Activated naive CD8-positive, alpha-beta T cell treated with anti-CD3 and anti-CD28 coated beads for 36 hours (primary cell): ENCODE data around the gene LDLRAD1. TPM values are rescaled to one million over a fixed set of nuclear protein-coding genes. Genes with fewer than 3 reads are reported as not detected.
"Not testable (repeated sequence)": the region's sequence is repeated elsewhere in the genome, so short reads cannot be mapped to it uniquely, and the experiment has no call there.

ENCODE experiments used
- DNase-seq: peaks from one replicate; pipeline ENCODE4 v3.0.0; 2021
- H3K27ac Mint-ChIP-seq: one replicate; pipeline ENCODE4 v1.8.0; 2022; ENCODE audit warnings: mild to moderate bottlenecking, moderate library complexity, mixed read lengths
- H3K27me3 Mint-ChIP-seq: one replicate; pipeline ENCODE4 v1.8.0; 2022; ENCODE audit warnings: mild to moderate bottlenecking, mixed read lengths
- H3K36me3 Mint-ChIP-seq: one replicate; pipeline ENCODE4 v1.8.0; 2021; ENCODE audit warnings: mild to moderate bottlenecking, mixed read lengths
- H3K4me1 Mint-ChIP-seq: one replicate; pipeline ENCODE4 v1.8.0; 2021; ENCODE audit warnings: mixed read lengths
- H3K4me3 Mint-ChIP-seq: one replicate; pipeline ENCODE4 v1.8.0; 2022; ENCODE audit warnings: mild to moderate bottlenecking, moderate library complexity, mixed read lengths
- H3K9me3 Mint-ChIP-seq: one replicate; pipeline ENCODE4 v1.8.0; 2022; ENCODE audit warnings: mixed read lengths
- total RNA-seq, 2 experiments: library from RNA; stranded (reverse); gene quantifications; one replicate each; pipeline ENCODE4 v1.2.3, GENCODE V29; 2021

The LDLRAD1 gene
- total RNA-seq, 2 experiments from 2014 or later, result not detected

DNA sequence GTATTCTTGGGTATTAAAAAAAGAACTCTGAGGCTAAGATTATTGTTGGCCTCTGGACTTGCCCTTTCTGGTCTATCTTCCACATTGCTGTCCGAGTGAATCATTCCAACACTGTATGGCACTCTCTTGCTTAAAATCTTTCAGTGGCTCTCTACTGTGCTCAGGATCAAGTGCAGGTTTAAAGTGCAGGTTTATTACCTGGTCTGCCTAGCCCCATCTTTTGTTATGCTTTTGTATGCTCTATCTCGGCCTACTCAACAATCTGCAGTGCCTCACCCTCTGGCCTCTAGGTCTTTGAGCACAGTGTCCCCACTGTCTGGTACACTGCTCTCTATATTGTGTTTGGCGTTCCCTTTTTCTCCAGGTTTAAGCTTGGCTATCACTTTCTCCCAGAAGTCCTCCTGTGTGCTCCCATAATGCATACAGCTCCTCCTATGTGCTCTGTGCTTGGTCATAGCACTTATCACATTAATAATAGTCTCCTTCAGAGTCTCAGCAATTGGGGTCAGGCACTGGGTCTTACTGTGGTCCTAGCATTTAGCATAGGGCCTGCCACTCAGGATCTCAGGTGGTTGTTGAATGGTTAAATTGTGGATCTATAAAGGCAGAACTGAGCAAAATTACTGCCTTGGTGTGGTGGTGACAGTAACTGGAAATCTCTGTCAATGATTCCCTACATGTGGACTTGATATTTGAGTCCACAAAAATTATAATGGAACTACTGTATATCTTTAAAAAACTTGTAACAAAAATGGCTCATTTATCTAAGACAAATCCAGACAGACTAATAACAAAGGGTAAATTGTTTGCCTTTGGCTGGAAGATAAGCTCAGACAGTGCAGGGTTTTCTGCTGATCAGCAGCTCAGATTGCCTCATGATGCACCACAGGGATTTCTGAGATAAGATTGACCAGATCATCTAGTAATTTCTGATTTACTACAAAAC lies 10.6 kb upstream of the LDLRAD1 start:
- no peaks in the 10 kb centered on the region for H3K4me1 Mint-ChIP-seq
- H3K9me3 Mint-ChIP-seq, result no peaks in the 10 kb centered on the region
- no peak for DNase-seq
- H3K27me3 Mint-ChIP-seq, result no peaks in the 10 kb centered on the region
- H3K27ac Mint-ChIP-seq, result no peak overlapping the region
- H3K4me3 Mint-ChIP-seq, result no peak overlapping the region
- H3K36me3 Mint-ChIP-seq, result no peaks in the 10 kb centered on the region

DNA sequence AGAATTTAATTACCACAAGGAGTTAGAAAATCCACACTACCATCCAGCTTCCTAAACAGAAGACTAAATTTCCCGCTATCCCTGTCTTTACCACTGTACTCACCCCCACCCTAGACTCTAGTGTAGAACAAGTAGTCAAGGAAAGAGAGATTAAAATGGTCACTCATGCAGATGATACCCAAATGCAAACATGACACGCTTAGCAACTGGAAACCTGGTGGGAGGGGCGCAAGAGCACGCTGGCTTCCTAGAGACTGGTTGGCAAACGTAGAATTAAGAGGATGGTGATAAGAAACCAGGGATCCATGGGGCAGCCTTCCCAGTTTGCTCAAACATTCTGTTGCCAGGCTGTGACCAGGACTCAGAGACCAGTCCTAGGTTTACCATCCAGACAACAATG lies 9.9 kb upstream of the LDLRAD1 start:
- Mint-ChIP-seq H3K4me1 (no peaks in the 10 kb centered on the region), H3K9me3 (no peaks in the 10 kb centered on the region), H3K4me3 (no peak overlapping the region), H3K27me3 (no peaks in the 10 kb centered on the region), H3K27ac (no peak overlapping the region), H3K36me3 (no peaks in the 10 kb centered on the region)
- DNase-seq, result no peak

DNA sequence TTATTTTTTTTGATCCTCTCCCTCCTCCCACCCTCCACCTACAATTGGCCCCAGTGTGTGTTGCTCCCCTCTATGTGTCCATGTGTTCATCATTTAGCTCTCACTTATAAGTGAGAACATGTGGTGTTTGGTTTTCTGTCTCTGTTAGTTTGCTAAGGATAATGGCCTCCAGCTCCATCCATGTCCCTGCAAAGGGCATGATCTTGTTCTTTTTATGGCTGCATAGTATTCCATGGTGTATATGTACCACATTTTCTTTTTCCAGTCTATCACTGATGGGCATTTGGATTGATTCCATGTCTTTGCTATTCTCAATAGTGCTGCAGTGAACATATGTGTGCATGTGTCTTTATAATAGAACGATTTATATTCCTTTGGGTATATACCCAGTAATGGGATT lies 6.8 kb upstream of the LDLRAD1 start:
- DNase-seq, H3K27me3 Mint-ChIP-seq, H3K4me3 Mint-ChIP-seq, H3K27ac Mint-ChIP-seq, H3K4me1 Mint-ChIP-seq, H3K9me3 Mint-ChIP-seq, H3K36me3 Mint-ChIP-seq: not testable (repeated sequence)

DNA sequence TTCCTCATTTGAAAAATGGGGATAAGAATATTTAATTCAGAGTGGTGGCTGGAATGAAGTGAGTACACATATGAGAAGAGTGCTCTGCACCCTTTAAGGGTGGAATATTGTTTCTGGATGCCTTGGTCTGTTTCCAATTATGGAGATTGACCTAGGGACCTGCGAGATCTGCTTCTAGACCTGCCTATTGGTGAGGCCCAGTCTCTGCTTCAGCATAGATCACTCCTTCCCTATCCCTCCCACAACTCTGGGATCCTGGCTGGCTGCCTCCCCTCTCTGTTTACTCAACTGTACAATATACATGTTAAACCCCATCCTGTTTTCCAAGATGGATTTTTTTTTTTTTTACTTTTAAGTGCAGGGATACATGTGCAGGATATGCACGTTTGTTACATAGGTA lies 6.4 kb upstream of the LDLRAD1 start:
- H3K9me3 Mint-ChIP-seq, result no peaks in the 10 kb centered on the region
- H3K27me3 Mint-ChIP-seq, result no peaks in the 10 kb centered on the region
- no peak overlapping the region for H3K4me3 Mint-ChIP-seq
- no peak for DNase-seq
- H3K36me3 Mint-ChIP-seq, result no peaks in the 10 kb centered on the region
- no peak overlapping the region for H3K27ac Mint-ChIP-seq
- H3K4me1 Mint-ChIP-seq, result no peaks in the 10 kb centered on the region

DNA sequence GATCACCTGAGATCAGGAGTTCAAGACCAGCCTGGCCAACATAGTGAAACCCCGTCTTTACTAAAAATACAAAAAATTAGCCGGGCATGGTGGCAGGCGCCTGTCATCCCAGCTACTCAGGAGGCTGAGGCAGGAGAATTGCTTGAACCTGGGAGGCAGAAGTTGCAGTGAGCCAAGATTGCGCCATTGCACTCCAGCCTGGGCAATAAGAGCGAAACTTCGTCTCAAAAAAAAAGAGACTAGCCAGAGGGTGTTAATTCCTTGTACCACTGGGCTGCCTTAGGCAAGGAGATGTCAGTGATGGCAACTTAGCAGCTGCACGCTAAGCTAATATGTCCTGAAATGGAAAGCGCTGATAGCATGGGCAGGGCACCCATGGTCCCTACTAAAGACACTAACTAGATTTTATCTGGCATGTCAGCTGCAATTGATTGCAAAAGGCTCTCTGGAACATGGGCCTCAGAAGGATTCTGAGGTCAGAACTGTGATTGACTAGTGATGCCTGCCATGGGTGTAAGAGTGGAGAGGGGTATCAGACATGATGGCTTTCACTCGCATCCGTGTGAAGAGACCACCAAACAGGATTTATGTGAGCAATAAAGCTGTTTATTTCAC lies 1.7 kb upstream of the LDLRAD1 start:
- H3K36me3 Mint-ChIP-seq, H3K27me3 Mint-ChIP-seq, H3K4me3 Mint-ChIP-seq, H3K4me1 Mint-ChIP-seq, DNase-seq, H3K27ac Mint-ChIP-seq, H3K9me3 Mint-ChIP-seq: not testable (repeated sequence)

DNA sequence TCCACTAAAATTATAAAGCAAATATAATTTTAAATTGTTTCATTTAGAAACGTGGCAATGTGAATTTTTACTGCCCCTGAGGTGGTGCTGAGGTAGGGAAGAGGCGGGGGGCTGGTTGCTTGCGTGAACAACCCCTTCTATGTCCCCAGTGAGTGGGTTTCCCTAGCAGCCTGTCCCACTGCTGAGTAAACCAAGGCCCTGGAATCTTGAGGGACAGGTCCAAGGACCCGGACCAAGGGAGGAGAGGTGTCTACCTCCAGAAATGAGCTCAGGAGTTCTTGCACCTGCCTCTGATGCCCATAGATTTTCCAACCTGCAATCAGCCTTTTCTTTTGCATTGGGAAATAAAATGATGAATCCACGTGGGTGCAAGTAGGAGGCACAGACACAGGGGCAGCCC lies 649 bp upstream of the LDLRAD1 start:
- Mint-ChIP-seq H3K27me3 (no peaks in the 10 kb centered on the region), H3K36me3 (no peaks in the 10 kb centered on the region), H3K4me3 (no peak overlapping the region)

DNA sequence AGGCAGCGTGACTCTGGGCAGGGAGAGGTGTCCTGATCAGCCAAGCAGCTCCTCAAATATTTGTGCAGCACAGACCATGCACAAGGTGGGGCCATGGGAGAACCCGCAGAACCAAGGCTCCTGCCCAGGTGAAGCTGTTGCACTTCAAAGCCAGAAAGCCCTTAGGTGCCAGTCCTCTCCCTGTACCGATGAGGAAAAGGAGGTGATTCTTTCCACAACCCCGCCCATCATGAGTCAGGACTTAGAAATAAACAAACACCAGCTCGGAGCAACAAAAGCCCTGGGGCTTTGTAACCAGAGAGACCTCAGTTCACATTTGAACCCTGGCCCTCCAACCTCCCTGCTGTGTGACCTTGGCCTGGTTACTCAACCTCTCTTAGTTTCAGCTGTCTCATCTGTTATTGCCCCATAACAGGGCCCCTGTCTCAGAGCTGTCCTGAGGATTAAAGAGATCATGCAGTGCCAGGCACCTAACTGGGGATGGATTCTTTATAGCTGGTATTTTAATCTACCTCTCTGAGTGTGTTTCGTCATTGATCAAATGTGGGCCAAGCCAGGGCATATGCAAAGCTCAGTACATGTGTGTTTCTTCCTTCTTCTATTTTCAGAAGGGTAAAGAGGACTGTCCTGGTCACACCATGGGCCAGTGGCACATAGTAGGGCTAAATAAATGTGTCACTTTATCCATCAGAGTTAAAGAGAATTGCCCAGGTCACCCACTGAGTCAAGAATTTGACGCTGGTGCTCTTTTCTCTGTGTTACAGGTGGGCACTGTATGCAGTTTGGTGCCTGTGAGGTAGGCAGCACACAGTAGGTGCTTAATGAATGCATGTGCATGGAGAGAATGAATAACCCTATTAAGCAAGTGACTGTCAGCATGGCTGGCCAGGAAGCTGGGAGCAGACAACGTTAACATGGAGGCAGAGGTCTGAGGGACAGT lies 1.4 kb downstream of the LDLRAD1 start:
- no peaks in the 10 kb centered on the region for H3K27me3 Mint-ChIP-seq
- H3K4me1 Mint-ChIP-seq, result no peaks in the 10 kb centered on the region
- no peak for DNase-seq
- H3K9me3 Mint-ChIP-seq, result no peaks in the 10 kb centered on the region
- H3K36me3 Mint-ChIP-seq, result no peaks in the 10 kb centered on the region
- no peak overlapping the region for H3K4me3 Mint-ChIP-seq
- H3K27ac Mint-ChIP-seq, result no peak overlapping the region

More for the DNA sequence above, 649 bp upstream of the LDLRAD1 start:
- DNase-seq, result no peak
- H3K27ac Mint-ChIP-seq, result no peak overlapping the region
- H3K9me3 Mint-ChIP-seq, result no peaks in the 10 kb centered on the region
- H3K4me1 Mint-ChIP-seq, result no peaks in the 10 kb centered on the region

DNA sequence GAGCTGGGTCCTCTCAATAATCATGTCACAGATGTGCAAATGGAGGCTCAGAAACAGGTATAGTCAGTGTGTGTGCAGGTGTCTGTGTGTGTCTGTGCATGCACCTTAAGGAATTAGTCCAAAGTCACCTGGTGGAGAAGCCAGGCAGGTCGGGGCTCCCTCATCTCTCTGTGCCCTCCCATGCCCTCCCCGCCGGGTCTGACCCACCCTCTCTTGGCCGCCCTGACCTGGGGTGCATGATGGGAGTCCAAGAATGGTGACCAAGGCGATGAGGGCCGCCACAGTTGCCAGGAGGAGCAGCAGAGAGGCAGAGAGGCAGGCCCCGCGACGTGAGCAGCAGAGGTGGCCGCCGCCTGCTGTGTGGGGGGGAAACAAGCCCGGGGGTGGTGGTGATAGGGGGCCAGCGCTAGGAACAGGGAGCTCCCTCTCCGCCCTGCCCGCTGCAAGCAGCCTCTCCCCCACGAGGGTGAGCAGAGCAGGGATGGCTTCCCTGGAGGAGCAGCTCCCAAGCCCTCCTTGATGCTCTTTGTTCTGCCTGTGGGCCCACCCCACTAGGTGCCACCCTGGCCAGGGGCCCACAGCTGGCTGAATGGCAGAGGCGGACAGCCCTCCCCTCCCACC lies 3.9 kb downstream of the LDLRAD1 start:
- no peak overlapping the region for H3K27ac Mint-ChIP-seq
- H3K4me1 Mint-ChIP-seq, result no peaks in the 10 kb centered on the region
- no peak overlapping the region for H3K4me3 Mint-ChIP-seq
- no peak for DNase-seq
- no peaks in the 10 kb centered on the region for H3K36me3 Mint-ChIP-seq
- H3K27me3 Mint-ChIP-seq, result no peaks in the 10 kb centered on the region
- no peaks in the 10 kb centered on the region for H3K9me3 Mint-ChIP-seq

DNA sequence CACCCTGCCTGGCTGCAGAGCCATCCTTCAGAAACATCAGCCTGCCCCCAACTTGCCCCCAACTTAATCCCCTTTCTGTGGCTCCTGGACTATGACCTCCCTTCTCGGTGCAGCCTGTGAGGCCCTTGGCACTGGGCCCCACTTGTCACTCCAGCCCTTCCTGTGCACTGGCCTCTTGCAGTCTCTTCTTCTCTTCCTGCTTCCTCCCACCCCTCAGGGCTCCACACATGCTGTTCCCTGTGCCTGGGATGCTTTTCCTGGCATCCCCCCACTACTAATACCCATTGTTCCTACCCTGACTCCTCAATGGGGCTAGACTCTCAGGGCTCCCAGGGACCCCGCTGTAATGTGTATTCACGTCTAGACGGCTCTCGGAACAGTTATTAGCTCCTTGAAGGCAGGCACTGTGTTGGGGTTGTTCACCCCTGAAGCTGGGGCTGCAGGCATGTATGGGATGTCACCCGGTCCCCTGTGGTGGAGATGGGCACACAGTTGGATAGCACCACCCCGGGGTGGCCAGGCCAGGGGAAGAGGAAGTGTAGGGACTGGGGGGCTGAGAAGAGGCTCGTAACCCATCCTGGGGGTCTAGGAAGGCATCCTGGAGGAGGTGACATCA lies 4.5 kb downstream of the LDLRAD1 start:
- no peaks in the 10 kb centered on the region for H3K27me3 Mint-ChIP-seq
- H3K36me3 Mint-ChIP-seq, result no peaks in the 10 kb centered on the region
- no peak overlapping the region for H3K4me3 Mint-ChIP-seq
- DNase-seq, result no peak
- H3K4me1 Mint-ChIP-seq, result no peaks in the 10 kb centered on the region
- no peaks in the 10 kb centered on the region for H3K9me3 Mint-ChIP-seq
- no peak overlapping the region for H3K27ac Mint-ChIP-seq

DNA sequence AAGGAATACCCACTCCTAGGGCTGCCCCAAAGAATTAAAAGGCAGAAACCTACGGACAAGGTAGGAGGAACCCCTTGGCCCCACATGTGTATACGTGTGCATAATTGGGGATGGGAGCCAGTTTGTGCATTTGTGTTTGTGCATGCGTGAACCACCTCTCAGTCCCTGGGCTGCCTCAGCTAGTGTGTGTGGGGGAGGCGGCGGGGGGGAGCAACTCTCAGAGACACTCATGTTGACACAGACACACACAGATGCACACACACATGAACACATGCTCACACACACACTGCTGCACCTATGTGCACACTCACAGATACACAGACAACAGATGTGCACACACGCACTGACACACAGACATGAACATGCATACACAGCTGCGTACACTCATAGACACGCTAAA lies 5.1 kb downstream of the LDLRAD1 start:
- H3K4me1 Mint-ChIP-seq, result no peaks in the 10 kb centered on the region
- DNase-seq, result no peak

DNA sequence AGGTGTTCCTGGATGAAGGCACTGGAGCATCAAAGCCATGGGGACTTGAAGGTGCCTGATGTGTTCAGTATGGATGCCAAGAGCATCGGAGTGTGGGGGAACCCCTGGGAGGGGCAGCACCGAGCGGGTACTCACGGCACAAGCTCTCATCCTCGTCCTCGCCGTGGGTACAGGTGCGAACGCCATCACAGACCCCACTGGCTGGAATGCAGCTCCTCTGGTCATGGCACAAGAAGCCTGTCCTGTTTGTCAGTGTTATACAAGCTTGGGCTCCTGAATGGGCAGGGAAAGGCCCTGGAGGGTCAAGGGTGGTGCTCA lies 6.0 kb downstream of the LDLRAD1 start:
- no peak for DNase-seq
- H3K9me3 Mint-ChIP-seq, result no peaks in the 10 kb centered on the region
- no peaks in the 10 kb centered on the region for H3K27me3 Mint-ChIP-seq
- H3K4me3 Mint-ChIP-seq, result no peak overlapping the region
- H3K27ac Mint-ChIP-seq, result no peak overlapping the region
- H3K36me3 Mint-ChIP-seq, result no peaks in the 10 kb centered on the region
- no peaks in the 10 kb centered on the region for H3K4me1 Mint-ChIP-seq

More for the DNA sequence above, 5.1 kb downstream of the LDLRAD1 start:
- no peaks in the 10 kb centered on the region for H3K27me3 Mint-ChIP-seq
- no peak overlapping the region for H3K4me3 Mint-ChIP-seq
- no peak overlapping the region for H3K27ac Mint-ChIP-seq
- no peaks in the 10 kb centered on the region for H3K9me3 Mint-ChIP-seq
- H3K36me3 Mint-ChIP-seq, result no peaks in the 10 kb centered on the region

DNA sequence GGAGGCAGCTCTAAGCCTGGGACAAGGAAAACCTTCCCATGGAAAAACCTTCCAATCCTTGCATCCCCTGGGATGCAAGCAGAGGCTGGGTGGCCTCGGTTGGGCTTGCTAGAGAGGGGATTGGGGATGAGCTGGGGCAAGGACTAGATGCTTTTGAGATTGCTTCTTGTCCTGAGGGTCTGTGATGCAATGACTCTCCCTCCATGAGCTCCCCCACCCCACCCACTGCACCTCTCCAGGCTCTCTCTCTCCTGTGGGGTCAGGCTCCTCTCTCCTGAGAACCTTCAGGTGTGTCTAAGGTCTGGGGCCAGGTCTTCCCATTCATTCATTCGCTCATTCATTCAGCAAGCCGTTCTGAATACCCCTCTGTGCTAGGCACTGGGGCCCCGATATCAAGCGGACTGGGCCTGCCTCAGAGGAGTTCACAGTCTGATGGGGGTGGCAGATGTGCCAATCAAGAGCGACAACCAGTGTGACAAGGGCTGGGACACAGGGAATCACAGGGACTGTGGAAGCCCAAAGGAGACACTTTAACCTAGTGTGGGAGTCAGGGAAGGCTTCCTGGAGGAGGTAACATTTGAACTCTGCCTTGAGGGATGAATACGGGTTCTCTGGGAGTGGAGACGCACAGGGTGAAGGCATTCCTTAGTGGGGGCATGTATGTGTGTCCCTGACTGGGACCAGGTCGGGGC lies 6.5 kb downstream of the LDLRAD1 start:
- Mint-ChIP-seq H3K36me3 (no peaks in the 10 kb centered on the region), H3K4me1 (no peaks in the 10 kb centered on the region), H3K27me3 (no peaks in the 10 kb centered on the region), H3K27ac (no peak overlapping the region), H3K4me3 (no peak overlapping the region), H3K9me3 (no peaks in the 10 kb centered on the region)
- no peak for DNase-seq

DNA sequence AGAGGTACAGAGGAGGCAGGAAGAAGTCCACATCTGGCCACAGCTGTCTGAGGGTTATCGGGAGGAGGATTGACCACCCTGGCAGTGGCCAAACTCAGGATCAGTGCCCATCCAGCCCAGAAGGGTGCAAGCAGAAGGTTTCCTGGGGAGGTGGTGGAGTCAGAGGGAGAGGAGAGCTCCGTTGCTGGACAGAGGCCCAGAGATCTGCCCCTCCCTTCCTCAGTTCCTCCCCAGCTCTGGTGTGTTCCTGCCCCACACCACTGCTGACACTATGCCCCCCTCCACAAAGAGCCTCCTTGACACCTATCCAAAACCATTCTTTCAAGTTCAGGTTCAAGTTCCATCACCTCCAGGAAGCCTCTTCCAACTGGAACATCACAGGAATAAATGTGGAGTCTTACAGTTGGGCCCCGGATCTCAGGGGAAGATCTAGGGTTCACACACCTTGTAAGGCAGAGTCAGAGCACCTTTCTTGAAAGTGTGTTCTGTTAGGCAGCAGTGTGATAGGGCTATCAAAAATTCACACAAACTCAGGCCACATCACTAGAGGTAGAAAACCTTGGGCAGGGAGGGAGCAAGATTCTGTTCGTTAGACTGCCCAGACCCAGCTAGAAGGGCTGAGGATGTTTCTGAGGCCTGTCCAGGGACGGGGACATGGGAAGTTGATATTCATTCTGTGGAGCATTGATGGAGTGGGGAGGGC lies 7.4 kb downstream of the LDLRAD1 start:
- DNase-seq, result no peak
- H3K4me3 Mint-ChIP-seq, result no peak overlapping the region
- no peak overlapping the region for H3K27ac Mint-ChIP-seq
- H3K36me3 Mint-ChIP-seq, result no peaks in the 10 kb centered on the region
- no peaks in the 10 kb centered on the region for H3K27me3 Mint-ChIP-seq
- no peaks in the 10 kb centered on the region for H3K4me1 Mint-ChIP-seq
- no peaks in the 10 kb centered on the region for H3K9me3 Mint-ChIP-seq

DNA sequence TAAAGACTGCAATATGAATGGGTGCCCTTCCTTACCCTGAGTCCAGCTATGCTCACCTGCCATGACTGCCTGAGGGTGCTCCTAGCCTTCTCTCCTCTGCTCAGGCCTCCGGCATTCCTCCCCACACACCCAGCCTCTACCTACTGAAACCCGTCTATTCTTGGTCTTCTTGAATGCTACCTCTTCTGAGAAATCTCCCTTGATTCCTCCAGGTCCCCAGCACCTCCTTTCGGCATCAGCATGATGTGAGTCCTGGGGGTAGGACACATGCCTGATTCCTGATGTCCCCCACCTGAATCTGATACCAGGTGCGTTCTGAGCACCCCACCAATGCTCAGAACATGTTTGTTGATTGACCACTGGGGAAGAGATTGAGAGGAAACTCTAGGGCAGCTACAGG lies 8.6 kb downstream of the LDLRAD1 start:
- no peak for DNase-seq
- Mint-ChIP-seq H3K27ac (no peak overlapping the region), H3K27me3 (no peaks in the 10 kb centered on the region), H3K36me3 (no peaks in the 10 kb centered on the region), H3K4me3 (no peak overlapping the region), H3K4me1 (no peaks in the 10 kb centered on the region), H3K9me3 (no peaks in the 10 kb centered on the region)
